GM18505 (cell line): ENCODE measurements around the gene CWF19L1.

Experiments
- ATAC-seq: cut with Tn5 transposase; IDR thresholded peaks from one replicate; pipeline ENCODE4 v1.9.1; 2021; ENCODE audit not compliant: unreplicated experiment
- POLR2A ChIP-seq: IDR thresholded peaks from 4 replicates; pipeline ENCODE4 v1.6.1; 2011; ENCODE audit warnings: borderline replicate concordance; ENCODE audit not compliant: insufficient read depth, insufficient read length; ENCODE audit errors: extremely low read depth

Gene CWF19L1

GRCh38 chr10:100216006-100216405 is 51.4 kb downstream of the CWF19L1 start:
- no peak for ATAC-seq
- no peak for TF ChIP-seq POLR2A

DNA sequence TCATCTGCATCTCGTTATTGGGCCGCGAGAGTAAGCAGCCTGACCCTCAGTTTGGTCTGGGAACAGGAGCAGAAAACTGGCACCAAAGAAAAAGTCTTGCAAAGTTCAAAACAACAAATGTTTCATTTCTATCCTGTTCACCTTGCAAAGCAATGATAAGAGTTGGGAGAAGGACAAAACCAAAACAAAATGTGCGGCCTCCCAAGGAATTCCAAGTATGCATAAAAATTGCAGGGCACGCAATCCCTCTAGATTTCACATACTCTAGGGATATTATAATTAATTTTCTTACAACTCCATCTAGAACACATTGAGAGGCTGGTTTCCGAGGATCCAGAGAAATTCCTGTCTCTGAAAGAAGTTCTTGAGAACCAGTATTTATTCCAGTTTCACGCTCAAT is 58.1 kb downstream of the CWF19L1 start:
- TF ChIP-seq POLR2A: no peak
- no peak for ATAC-seq

- no peak for TF ChIP-seq POLR2A
- ATAC-seq: no peak
Observed at GRCh38 chr10:100208276-100208675, 59.2 kb downstream of the CWF19L1 start.

GRCh38 chr10:100204370-100204769 is 63.1 kb downstream of the CWF19L1 start:
- no peak for ATAC-seq
- no peak for TF ChIP-seq POLR2A

GRCh38 chr10:100201549-100201948 is 65.9 kb downstream of the CWF19L1 start:
- no peak for TF ChIP-seq POLR2A
- ATAC-seq: no peak

GRCh38 chr10:100194711-100195110 is 72.7 kb downstream of the CWF19L1 start:
- ATAC-seq: no peak
- no peak for TF ChIP-seq POLR2A

- no peak for ATAC-seq
Observed at GRCh38 chr10:100192350-100192749, 75.1 kb downstream of the CWF19L1 start.

DNA sequence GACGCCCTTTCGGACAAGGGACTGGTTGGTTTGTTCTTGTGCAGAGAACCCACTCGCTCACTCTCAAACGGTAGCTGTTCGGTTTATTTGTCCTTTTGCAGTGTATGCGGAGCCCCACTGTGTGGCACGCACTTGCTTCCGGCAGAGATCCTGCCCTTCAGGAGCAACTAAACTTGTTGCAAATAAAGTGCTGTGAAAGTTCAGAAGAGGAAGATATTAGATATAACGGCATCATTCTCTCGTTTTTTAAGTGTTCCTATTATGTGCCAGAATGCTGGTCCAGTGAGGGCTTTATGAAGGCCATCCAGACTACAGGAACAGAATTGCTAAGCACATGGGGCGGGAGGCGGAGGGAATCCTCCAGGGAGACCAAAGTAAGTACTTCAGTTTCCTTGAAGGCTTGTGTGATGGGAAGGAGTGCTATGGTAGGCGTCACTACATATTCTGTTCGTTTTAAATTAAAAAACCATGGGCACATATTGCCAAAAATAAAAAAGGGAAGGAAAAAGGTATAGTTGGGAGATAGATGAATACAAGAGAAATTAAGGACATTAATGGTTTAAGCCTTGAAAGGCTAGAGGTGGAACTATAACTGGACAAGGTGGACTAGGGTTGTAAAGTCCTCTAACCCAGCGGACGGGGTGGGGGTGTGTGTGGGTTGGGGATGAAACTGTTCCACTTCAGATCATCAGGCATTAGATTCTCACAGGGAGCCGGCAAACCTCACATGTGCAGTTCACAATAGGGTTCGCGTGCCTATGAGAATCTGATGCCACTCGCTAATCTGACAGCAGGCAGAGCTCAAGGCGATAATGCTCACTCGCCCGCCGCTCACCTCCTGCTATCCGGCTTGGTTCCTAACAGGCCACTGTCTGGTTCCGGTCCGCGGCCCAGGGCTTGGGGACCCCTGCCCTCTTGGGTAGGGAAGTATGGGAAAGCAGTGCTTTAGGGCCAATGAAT is 80.9 kb downstream of the CWF19L1 start:
- TF ChIP-seq POLR2A: no peak
- peak; percentile 39 for ATAC-seq

More at GRCh38 chr10:100192350-100192749, 75.1 kb downstream of the CWF19L1 start:
- TF ChIP-seq POLR2A: no peak

- peak; percentile 83 for TF ChIP-seq POLR2A
- peak; percentile 85 for ATAC-seq
Observed at GRCh38 chr10:100185364-100186252, 81.8 kb downstream of the CWF19L1 start, which contains the start of gene ERLIN1. Gene ERLIN1, minus strand, starts transcription at chr10:100186029. Its CDS starts 403 bp downstream, at chr10:100185626.

DNA sequence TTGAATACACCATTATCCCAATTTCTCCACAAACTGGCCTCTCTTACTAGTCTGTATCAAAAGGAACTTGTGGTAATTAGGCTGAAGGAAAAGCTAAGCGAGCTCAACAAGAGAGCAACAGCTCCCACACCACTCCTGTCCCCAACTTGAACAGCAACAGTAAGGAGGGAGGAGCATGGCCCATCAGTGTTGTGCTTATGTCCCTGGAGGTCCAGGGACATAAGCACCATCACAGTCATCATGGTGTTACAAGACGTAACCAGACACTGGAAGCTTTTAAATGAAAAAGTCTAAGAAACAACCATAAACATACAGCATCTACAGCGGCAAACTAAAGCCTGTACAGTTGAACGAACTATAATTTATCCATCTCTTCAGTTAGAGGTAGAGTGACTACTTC is 82.6 kb downstream of the CWF19L1 start:
- ATAC-seq: no peak
- TF ChIP-seq POLR2A: no peak

GRCh38 chr10:100184426-100184825 is 83.0 kb downstream of the CWF19L1 start:
- no peak for ATAC-seq
- TF ChIP-seq POLR2A: no peak

DNA sequence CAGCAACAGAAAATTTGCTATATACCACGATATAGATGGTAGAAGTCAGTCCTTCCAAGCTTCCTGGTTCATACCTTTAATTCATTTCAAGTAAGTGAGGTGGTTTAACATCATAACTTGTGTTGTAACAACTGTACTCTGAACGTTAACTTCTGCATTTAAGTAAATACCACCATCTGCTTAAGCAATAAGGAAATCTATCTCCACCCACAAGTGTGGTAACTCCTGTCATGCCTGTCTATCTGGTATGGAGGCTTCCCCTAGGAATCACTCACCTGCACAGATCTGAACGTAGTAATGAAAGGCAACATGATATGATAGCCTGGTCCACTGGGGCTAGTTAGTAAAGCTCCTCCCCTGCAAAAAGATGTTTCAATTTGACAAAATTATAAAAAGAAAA is 84.0 kb downstream of the CWF19L1 start:
- no peak for ATAC-seq
- no peak for TF ChIP-seq POLR2A

GRCh38 chr10:100182908-100183307 is 84.5 kb downstream of the CWF19L1 start:
- TF ChIP-seq POLR2A: no peak
- no peak for ATAC-seq
